Adipocyte (in vitro differentiated cells): ENCODE results near the gene TAX1BP3.

ENCODE experiments used
- DNase-seq: peaks from one replicate; pipeline ENCODE4 v3.0.0-alpha.2; 2015; ENCODE audit warnings: low read depth
- H3K27me3 ChIP-seq: replicated peaks from 2 replicates; pipeline ENCODE4 v1.7.0; 2013; ENCODE audit warnings: mild to moderate bottlenecking, low read length, moderate library complexity; ENCODE audit not compliant: control insufficient read depth, insufficient read depth
- H3K36me3 ChIP-seq: 2 replicates; pipeline ENCODE4 v1.7.0; 2013; ENCODE audit warnings: low read length, mild to moderate bottlenecking, moderate library complexity; ENCODE audit not compliant: control insufficient read depth, insufficient read depth, severe bottlenecking
- H3K4me1 ChIP-seq: 2 replicates; pipeline ENCODE4 v1.7.0; 2013; ENCODE audit warnings: mild to moderate bottlenecking, low read length, moderate library complexity; ENCODE audit not compliant: control insufficient read depth, insufficient read depth
- H3K4me3 ChIP-seq: 2 replicates; pipeline ENCODE4 v1.7.0; 2013; ENCODE audit warnings: mild to moderate bottlenecking, low read length, moderate library complexity
- H3K9ac ChIP-seq: 2 replicates; pipeline ENCODE4 v1.7.0; 2013; ENCODE audit warnings: mild to moderate bottlenecking, low read length, moderate library complexity
- H3K9me3 ChIP-seq: 2 replicates; pipeline ENCODE4 v1.7.0; 2013; ENCODE audit warnings: mild to moderate bottlenecking, low read length, moderate library complexity; ENCODE audit not compliant: control insufficient read depth

Gene TAX1BP3

DNA sequence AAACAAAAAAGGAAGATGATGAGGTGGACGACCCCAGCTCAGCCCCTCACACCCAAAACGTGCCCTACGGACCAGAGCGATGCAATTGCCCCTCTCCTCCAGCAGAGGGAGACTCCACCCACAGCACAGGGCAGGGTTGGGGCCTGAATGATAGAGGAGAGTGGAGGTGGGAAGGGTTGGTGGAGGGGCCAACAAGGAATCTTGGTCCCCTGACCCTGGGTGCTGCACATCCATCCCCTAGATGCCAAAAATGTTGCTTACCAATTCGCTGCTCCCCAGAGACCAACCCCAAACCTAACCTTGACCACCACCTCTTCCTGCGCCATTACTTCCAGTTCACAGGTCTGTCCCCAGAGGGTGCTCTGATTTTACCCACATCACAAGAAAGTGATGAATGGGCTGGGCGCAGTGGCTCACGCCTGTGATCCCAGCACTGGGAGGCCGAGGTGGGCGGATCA, 14.7 kb upstream of the TAX1BP3 start:
- Histone ChIP-seq H3K36me3 (no peaks in the 10 kb centered on the region), H3K4me1 (no peaks in the 10 kb centered on the region), H3K9ac (no peak overlapping the region), H3K27me3 (peaks cover 38% of the 10 kb centered on the region), H3K4me3 (no peak overlapping the region), H3K9me3 (no peaks in the 10 kb centered on the region)
- DNase-seq, result peak; percentile 66

DNA sequence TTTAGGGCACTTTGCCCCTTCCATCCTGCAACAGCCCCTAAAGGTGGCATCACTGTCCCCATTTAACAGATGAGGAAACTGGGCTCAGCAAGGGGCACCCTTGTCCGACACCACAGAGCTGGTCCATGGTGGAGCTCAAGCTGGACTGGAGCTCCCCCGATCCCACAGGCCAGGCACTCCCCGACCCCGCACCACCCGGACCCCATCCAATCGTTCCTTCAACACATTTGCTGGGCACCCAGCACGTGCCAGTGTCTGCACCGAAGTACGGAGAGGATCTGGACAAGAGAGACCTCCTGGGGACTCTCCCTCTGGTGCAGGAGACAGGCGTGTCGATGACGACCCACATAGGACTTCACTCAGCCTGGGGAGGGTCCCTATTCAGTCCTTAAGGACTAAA, 13.7 kb upstream of the TAX1BP3 start:
- DNase-seq, result no peak
- H3K9ac ChIP-seq, result no peak overlapping the region
- no peaks in the 10 kb centered on the region for H3K4me1 ChIP-seq
- no peak overlapping the region for H3K4me3 ChIP-seq
- no peaks in the 10 kb centered on the region for H3K9me3 ChIP-seq
- peaks cover 38% of the 10 kb centered on the region for H3K27me3 ChIP-seq
- no peaks in the 10 kb centered on the region for H3K36me3 ChIP-seq

DNA sequence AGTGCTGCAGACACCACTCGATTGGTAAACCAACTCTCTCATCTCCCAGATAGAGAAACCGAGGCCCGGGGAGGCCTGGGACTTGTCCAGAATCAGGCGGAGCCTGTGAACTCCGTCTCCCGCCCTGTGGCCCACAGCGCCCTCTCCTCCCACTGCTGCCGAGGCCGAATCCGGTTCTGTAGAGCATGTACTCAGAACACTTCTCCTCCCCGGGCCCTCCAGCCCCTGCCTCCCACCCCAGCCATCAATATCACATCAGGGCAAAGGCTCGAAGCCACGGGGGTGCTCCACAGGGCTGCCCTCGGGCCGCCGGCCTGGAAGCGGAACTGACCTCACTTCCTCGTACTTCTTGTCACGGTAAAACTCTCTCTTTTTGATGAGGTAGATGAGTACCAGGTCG, 13.2 kb upstream of the TAX1BP3 start:
- Histone ChIP-seq H3K36me3 (no peaks in the 10 kb centered on the region), H3K9ac (no peak overlapping the region), H3K9me3 (no peaks in the 10 kb centered on the region), H3K4me3 (no peak overlapping the region), H3K27me3 (peaks cover 38% of the 10 kb centered on the region), H3K4me1 (no peaks in the 10 kb centered on the region)
- no peak for DNase-seq

DNA sequence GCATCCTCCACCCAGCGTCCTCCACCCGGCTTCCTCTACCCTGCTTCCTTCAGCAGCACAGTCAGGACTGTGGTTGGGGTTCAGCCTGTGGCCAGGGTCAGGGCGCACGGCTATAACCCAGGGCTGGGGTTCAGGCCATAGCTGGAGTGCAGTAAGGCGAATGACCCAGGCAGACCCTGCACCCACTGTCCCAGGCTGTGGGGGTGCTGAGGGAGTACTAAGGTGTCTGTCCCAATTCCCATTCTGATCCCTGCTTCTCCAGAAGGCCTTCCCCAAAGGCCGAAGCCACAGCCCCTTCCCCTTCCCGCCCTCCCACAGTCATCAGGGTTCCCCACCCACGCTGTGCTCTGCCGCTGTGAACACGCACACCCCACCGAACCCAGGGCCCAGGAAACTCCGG, 12.7 kb upstream of the TAX1BP3 start:
- no peak for DNase-seq
- H3K9me3 ChIP-seq, result no peaks in the 10 kb centered on the region
- H3K9ac ChIP-seq, result no peak overlapping the region
- peaks cover 38% of the 10 kb centered on the region for H3K27me3 ChIP-seq
- no peak overlapping the region for H3K4me3 ChIP-seq
- H3K36me3 ChIP-seq, result no peaks in the 10 kb centered on the region
- no peaks in the 10 kb centered on the region for H3K4me1 ChIP-seq

DNA sequence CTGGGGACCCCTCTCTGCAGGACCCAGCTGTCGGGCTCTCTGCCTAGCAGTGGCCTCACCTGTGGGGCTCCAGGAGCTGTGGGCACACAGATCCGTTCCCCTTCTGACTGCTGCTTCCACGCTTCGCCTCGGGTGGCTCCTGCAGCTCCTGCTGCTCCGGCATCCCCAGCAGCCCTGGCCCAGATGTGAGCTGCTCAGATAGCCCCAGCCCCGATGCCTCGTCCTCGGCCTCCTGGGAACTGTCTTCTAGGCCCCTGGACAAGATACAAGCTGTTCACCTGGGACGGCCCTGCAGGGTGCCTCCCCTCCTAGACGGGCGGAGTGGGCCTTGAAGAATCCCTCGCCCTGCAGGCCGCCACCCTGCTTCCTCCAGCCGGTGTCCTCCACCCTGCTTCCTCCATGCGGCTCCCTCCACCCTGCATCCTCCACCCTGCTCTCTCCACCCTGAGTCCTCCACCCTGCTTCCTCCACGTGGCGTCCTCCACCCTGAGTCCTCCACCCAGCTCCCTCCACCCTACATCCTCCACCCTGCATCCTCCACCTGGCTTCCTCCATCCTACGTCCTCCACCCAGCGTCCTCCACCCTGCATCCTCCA, 11.3 kb upstream of the TAX1BP3 start:
- Histone ChIP-seq H3K4me3 (no peak overlapping the region), H3K9me3 (no peaks in the 10 kb centered on the region), H3K36me3 (no peaks in the 10 kb centered on the region), H3K27me3 (peaks cover 32% of the 10 kb centered on the region), H3K9ac (no peak overlapping the region), H3K4me1 (no peaks in the 10 kb centered on the region)
- no peak for DNase-seq

DNA sequence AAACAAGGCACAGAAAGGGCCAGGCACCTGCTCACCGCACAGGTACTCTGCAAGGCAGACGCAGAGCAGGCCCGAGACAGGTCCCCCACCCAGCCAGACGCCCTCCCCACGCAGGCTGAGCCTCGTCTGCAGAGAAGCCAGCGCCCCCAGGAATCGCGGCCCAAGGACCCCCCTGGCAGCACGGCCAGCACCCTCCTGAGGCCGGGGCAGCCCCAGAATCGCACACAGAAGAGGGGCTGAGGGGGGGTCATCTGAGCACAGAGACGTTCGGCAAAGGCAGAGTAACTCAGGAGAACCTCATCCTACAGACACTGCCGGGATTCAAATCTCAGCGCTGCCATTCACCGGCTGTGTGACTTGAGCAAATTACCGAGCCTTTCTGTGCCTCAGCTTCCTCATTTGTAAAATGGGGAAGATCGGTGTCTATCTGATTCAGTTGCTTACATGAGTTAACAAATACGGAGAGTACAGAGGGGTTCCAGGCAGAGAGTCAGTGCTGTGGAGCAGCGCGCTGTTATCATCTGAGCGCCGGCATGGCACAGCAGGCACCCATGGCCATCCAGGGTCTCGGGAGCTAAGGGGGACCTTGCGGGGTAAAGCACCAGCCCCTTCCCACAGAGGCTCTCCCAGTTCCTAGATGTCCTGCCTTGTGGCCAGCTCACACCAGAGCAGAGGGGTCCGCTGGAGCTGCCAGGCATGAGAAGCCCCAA, 10.6 kb upstream of the TAX1BP3 start:
- no peak overlapping the region for H3K4me3 ChIP-seq
- DNase-seq, result no peak
- H3K4me1 ChIP-seq, result no peaks in the 10 kb centered on the region
- no peak overlapping the region for H3K9ac ChIP-seq
- peaks cover 27% of the 10 kb centered on the region for H3K27me3 ChIP-seq
- no peaks in the 10 kb centered on the region for H3K36me3 ChIP-seq
- H3K9me3 ChIP-seq, result no peaks in the 10 kb centered on the region

DNA sequence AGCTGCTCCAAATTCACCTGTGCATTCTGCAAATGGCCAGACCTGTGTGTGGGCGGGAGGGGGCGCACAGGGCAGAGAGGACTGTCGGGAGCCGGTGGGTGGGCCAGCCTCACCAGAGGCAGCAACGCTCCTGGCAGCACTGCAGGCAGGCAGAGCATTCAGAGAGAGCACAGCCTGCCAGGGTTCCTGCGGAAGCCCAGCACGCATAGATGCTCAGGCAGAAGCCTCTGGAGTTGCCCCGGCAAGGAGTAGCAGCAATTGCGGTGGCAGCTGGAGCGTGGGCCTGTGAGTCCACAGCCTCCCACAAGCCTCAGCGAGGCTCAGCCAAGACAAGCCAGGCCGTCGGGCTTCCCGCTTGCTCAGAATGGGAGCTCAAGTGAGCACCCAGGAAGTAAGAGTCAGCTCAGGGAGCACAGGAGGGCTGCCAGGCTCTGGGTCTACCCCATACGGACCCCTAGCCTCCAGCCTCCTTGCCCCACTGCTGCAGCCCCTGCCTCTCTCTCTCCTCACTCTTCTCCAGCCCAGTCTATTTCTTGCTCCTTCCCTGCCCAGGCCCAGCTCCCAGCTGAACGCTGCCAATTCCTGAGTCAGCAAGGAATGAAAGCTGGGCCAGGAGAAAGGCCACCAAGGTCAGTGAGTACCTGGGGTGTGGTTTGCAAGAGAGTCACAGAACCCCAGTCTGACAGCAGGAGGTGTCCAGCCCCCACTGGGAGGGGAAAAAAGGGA, 9.9 kb upstream of the TAX1BP3 start:
- no peak for DNase-seq
- Histone ChIP-seq H3K4me1 (no peaks in the 10 kb centered on the region), H3K36me3 (no peaks in the 10 kb centered on the region), H3K27me3 (peaks cover 23% of the 10 kb centered on the region), H3K4me3 (no peak overlapping the region), H3K9me3 (no peaks in the 10 kb centered on the region), H3K9ac (no peak overlapping the region)

DNA sequence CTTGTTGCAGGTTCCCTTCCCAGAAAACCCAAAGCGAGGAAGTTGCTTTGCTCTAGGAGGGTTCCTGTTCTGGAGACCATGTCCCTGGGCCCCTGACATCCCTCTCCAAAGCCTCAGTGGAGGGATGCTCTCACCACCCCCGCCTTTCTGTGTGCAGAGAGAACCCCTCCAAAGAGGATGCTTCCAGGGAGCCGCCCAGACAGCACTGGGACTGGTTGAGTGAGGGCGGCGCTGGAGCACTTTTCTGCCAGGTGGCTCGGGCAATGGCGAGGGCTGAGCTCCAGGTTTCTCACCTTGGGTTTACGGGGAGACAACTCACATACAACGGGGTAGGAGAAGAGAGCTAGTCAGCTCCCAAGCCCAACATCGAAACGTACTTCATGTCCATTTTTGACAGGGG, 7.5 kb upstream of the TAX1BP3 start:
- Histone ChIP-seq H3K9me3 (no peaks in the 10 kb centered on the region), H3K4me1 (no peaks in the 10 kb centered on the region), H3K9ac (no peak overlapping the region), H3K36me3 (no peaks in the 10 kb centered on the region), H3K27me3 (peaks cover 5% of the 10 kb centered on the region), H3K4me3 (no peak overlapping the region)
- DNase-seq, result no peak

DNA sequence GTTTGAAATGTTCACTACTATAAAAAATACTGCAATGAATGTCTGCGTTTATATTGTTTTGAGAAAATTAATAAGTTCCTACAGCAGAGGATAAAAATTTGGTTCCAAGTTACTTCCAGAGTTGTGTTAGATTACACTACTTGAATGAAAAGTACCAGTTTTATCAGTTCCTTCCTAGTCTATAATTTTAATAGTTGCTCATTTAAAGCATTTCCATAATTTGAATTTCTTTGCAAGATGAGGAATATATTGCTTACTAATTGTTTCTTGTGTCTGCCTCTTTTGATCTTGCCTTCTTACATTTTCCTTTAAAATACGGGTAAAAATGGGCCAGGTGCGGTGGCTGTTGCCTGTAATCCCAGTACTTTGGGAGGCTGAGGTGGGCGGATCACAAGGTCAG, 4.2 kb upstream of the TAX1BP3 start:
- no peak overlapping the region for H3K4me3 ChIP-seq

DNA sequence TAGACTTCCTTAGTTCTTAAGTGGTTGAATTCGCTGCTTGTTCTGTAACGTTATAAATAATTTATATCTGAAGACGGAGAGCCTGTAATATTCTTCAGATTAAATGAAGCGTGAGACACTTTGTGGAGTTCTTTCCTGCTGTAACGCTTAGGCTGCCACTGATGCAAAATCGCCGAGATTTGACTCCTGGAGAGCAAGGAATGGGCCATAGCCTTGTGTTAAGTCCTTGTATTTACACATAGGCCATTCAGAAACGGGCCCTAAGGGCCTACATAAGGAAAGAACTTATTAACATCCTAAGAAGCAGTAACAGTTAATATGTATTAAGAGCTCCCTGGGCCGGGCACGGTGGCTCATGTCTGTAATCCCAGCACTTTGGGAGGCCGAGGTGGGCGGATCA, 1.2 kb upstream of the TAX1BP3 start:
- Histone ChIP-seq H3K9me3 (no peaks in the 10 kb centered on the region), H3K9ac (peak overlapping the region; percentile 93), H3K4me3 (peak overlapping the region; percentile 88), H3K4me1 (peaks cover 24% of the 10 kb centered on the region), H3K36me3 (peaks cover 4% of the 10 kb centered on the region), H3K27me3 (no peaks in the 10 kb centered on the region)
- peak; percentile 4 for DNase-seq

More for the DNA sequence above, 4.2 kb upstream of the TAX1BP3 start:
- no peaks in the 10 kb centered on the region for H3K27me3 ChIP-seq
- H3K36me3 ChIP-seq, result no peaks in the 10 kb centered on the region
- no peaks in the 10 kb centered on the region for H3K9me3 ChIP-seq
- no peak for DNase-seq
- H3K9ac ChIP-seq, result no peak overlapping the region
- H3K4me1 ChIP-seq, result peaks cover 10% of the 10 kb centered on the region

DNA sequence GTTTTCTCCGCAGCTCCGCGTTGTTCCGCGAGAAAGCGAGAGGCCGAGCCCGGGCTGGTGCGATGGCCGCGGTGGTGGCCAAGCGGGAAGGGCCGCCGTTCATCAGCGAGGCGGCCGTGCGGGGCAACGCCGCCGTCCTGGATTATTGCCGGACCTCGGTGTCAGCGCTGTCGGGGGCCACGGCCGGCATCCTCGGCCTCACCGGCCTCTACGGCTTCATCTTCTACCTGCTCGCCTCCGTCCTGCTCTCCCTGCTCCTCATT, 638 bp upstream of the TAX1BP3 start:
- Histone ChIP-seq H3K4me1 (peaks cover 24% of the 10 kb centered on the region), H3K9ac (peak overlapping the region; percentile 93), H3K9me3 (no peaks in the 10 kb centered on the region), H3K27me3 (no peaks in the 10 kb centered on the region), H3K36me3 (peaks cover 10% of the 10 kb centered on the region), H3K4me3 (peak overlapping the region; percentile 88)
- no peak for DNase-seq
